NCI-H2107 treated with DMSO at 0.1 percent for 48 hours (cell line): ENCODE data around the gene FXYD3.

ENCODE experiments used
- DNase-seq: peaks from one replicate; lab custom pipeline; 2025; ENCODE audit not compliant: unreplicated experiment; lab: John Stamatoyannopoulos, UW

Gene FXYD3

GRCh38 chr19:35157431-35157830, 41.8 kb downstream of the FXYD3 start:
- DNase-seq, result no peak

- DNase-seq, result no peak
Observed at GRCh38 chr19:35159606-35160005, 44.0 kb downstream of the FXYD3 start.

GRCh38 chr19:35160629-35161433, 45.2 kb downstream of the FXYD3 start:
- no peak for DNase-seq

GRCh38 chr19:35161434-35161743, 45.8 kb downstream of the FXYD3 start:
- no peak for DNase-seq

GRCh38 chr19:35162471-35163326, 47.1 kb downstream of the FXYD3 start:
- no peak for DNase-seq

GRCh38 chr19:35164418-35164817, 48.8 kb downstream of the FXYD3 start:
- DNase-seq, result no peak

GRCh38 chr19:35165200-35166058, 49.8 kb downstream of the FXYD3 start:
- DNase-seq, result no peak

GRCh38 chr19:35166100-35167063, 50.8 kb downstream of the FXYD3 start:
- no peak for DNase-seq

GRCh38 chr19:35167251-35168119, 51.9 kb downstream of the FXYD3 start:
- DNase-seq, result no peak

GRCh38 chr19:35168196-35168595, 52.6 kb downstream of the FXYD3 start:
- no peak for DNase-seq

GRCh38 chr19:35169221-35169995, 53.8 kb downstream of the FXYD3 start:
- DNase-seq, result no peak

- DNase-seq, result no peak
Observed at GRCh38 chr19:35170359-35171061, 54.9 kb downstream of the FXYD3 start.

GRCh38 chr19:35171730-35172129, 56.1 kb downstream of the FXYD3 start:
- DNase-seq, result no peak
